Natural killer cell (primary cell): ENCODE data around the gene NDUFA13. TPM values are rescaled to one million over a fixed set of nuclear protein-coding genes. Genes with fewer than 3 reads are reported as not detected.
A peak's percentile ranks its signal among the peaks of the same experiment; 100 is the strongest.
"Not testable (repeated sequence)": the region's sequence is repeated elsewhere in the genome, so short reads cannot be mapped to it uniquely, and the experiment has no call there.

ENCODE experiments used
- ATAC-seq, 3 donors: fragments of 150-1000 bp in 2 of 3; fragments of 200-7000 bp in 1 of 3; cut with Tn5 transposase; 1 replicate in 1 of 3; 2 replicates in 2 of 3; pipeline ENCODE4 v1.10.0; 2021; ENCODE audit warnings: mild to moderate bottlenecking in 2 of 3, moderate library complexity in 2 of 3
- DNase-seq, 2 donors: peaks; one replicate each; pipeline versions ENCODE4 v3.0.0 to v3.0.0-alpha.2; 2013 to 2021; ENCODE audit warnings: mixed read lengths in 1 of 2
- H3K27ac ChIP-seq: one replicate; pipeline ENCODE4 v1.5.1; 2013; ENCODE audit warnings: mild to moderate bottlenecking, low read length
- H3K27me3 ChIP-seq: one replicate; pipeline ENCODE4 v1.6.1; 2013; ENCODE audit warnings: low read length; ENCODE audit not compliant: control insufficient read depth, insufficient read depth
- H3K36me3 ChIP-seq: one replicate; pipeline ENCODE4 v1.6.1; 2013; ENCODE audit warnings: low read length; ENCODE audit not compliant: control insufficient read depth, insufficient read depth
- H3K4me1 ChIP-seq: one replicate; pipeline ENCODE4 v1.6.1; 2013; ENCODE audit warnings: low read length; ENCODE audit not compliant: control insufficient read depth, insufficient read depth
- H3K4me3 ChIP-seq: one replicate; pipeline ENCODE4 v1.5.1; 2013; ENCODE audit warnings: low read length
- H3K9me3 ChIP-seq: one replicate; pipeline ENCODE4 v1.6.1; 2013; ENCODE audit warnings: low read length; ENCODE audit not compliant: control insufficient read depth, insufficient read depth
- H3K27ac Mint-ChIP-seq, 2 donors: one replicate each; pipeline ENCODE4 v1.8.0; 2022; ENCODE audit warnings: mild to moderate bottlenecking in 2 of 2, mixed read lengths in 2 of 2, moderate library complexity in 1 of 2
- H3K27me3 Mint-ChIP-seq, 2 donors: one replicate each; pipeline ENCODE4 v1.8.0; 2022; ENCODE audit warnings: low read depth in 2 of 2, mixed read lengths in 2 of 2
- H3K36me3 Mint-ChIP-seq: one replicate; pipeline ENCODE4 v1.8.0; 2022; ENCODE audit warnings: mixed read lengths
- H3K4me1 Mint-ChIP-seq, 2 donors: one replicate each; pipeline ENCODE4 v1.8.0; 2022; ENCODE audit warnings: mixed read lengths in 2 of 2
- H3K4me3 Mint-ChIP-seq: one replicate; pipeline ENCODE4 v1.8.0; 2022; ENCODE audit warnings: mild to moderate bottlenecking, moderate library complexity, mixed read lengths
- H3K9me3 Mint-ChIP-seq, 2 donors: one replicate each; pipeline ENCODE4 v1.8.0; 2022; ENCODE audit warnings: mixed read lengths in 2 of 2
- WGBS: methylation state at CpG from one replicate; pipeline ENCODE4 v1.1.7; 2013; ENCODE audit warnings: missing lambda C conversion rate; ENCODE audit not compliant: insufficient coverage; 5-methylcytosine and 5-hydroxymethylcytosine counted together
- intact Hi-C: fragments of 100-400 bp; cut with micrococcal nuclease; formaldehyde crosslinking; loops from one replicate; pipeline ENCODE4 v1.14.2; 2022
- total RNA-seq, 4 donors: library from RNA; stranded (reverse); fragments of 120-200 nt in 1 of 4; gene quantifications; one replicate each; pipeline versions ENCODE4 v1.2.3 to v1.2.4, GENCODE V29; 2013 to 2022
- TF ChIP-seq, protein P1 (sequence below): fragments of 200-600 bp; IDR thresholded peaks from one replicate; pipeline ENCODE4 v1.8.0; 2022; ENCODE audit warnings: antibody characterized with exemption

Gene NDUFA13
- total RNA-seq, 3 donors from 2014 or later (not counting 1 experiment from before 2014, with no cell fraction given), result 165 to 191 (median 188) TPM

GRCh38 chr19:19471682-19472081, 44.3 kb upstream of the NDUFA13 start:
- peaks cover 15% of the 10 kb centered on the region for H3K9me3 ChIP-seq
- no peak overlapping the region for H3K4me3 ChIP-seq
- DNase-seq (no peak), ATAC-seq (no peak)
- H3K27me3 ChIP-seq, result no peaks in the 10 kb centered on the region
- 77% methylated on average over 6 of the region's 6 CpGs for WGBS
- peaks cover 57% of the 10 kb centered on the region for H3K4me1 ChIP-seq
- Mint-ChIP-seq H3K36me3 (peaks cover 18% of the 10 kb centered on the region), H3K27me3 (no peaks in the 10 kb centered on the region), H3K4me1 (peaks cover 63 to 73% of the 10 kb centered on the region in 2 donors), H3K4me3 (peak overlapping the region; percentile 42), H3K27ac (peak overlapping the region; percentile 82 to 84), H3K9me3 (peaks cover 5 to 8% of the 10 kb centered on the region in 2 donors)
- TF ChIP-seq, protein P1, sequence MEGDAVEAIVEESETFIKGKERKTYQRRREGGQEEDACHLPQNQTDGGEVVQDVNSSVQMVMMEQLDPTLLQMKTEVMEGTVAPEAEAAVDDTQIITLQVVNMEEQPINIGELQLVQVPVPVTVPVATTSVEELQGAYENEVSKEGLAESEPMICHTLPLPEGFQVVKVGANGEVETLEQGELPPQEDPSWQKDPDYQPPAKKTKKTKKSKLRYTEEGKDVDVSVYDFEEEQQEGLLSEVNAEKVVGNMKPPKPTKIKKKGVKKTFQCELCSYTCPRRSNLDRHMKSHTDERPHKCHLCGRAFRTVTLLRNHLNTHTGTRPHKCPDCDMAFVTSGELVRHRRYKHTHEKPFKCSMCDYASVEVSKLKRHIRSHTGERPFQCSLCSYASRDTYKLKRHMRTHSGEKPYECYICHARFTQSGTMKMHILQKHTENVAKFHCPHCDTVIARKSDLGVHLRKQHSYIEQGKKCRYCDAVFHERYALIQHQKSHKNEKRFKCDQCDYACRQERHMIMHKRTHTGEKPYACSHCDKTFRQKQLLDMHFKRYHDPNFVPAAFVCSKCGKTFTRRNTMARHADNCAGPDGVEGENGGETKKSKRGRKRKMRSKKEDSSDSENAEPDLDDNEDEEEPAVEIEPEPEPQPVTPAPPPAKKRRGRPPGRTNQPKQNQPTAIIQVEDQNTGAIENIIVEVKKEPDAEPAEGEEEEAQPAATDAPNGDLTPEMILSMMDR, result no peak
- H3K36me3 ChIP-seq, result peaks cover 33% of the 10 kb centered on the region
- intact Hi-C loops, result no loop called here
- no peak overlapping the region for H3K27ac ChIP-seq

DNA sequence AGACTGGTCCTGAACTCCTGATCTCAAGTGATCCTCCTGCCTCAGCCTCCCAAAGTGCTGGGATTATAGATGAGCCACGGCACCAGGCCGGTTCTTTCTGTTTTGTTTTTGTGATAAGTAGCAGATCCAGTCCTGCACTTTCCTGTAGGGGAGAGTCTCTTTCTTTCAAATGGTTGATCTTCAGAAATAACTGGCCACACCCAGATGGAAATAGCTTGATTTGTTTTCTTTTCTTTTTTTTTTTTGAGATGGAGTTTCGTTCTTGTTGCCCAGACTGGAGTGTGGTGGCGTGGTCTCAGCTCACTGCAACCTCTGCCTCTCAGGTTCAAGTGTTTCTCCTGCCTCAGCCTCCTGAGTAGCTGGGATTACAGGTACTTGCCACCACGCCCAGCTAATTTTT, 43.9 kb upstream of the NDUFA13 start:
- DNase-seq, ATAC-seq, H3K27ac ChIP-seq, H3K27me3 Mint-ChIP-seq, H3K9me3 Mint-ChIP-seq, H3K4me3 ChIP-seq, intact Hi-C loops, H3K27me3 ChIP-seq: not testable (repeated sequence)
- peaks cover 63 to 73% of the 10 kb centered on the region in 2 donors for H3K4me1 Mint-ChIP-seq
- H3K4me1 ChIP-seq, result peaks cover 58% of the 10 kb centered on the region
- peak overlapping the region; percentile 42 for H3K4me3 Mint-ChIP-seq
- 78% methylated on average over 5 of the region's 5 CpGs for WGBS
- H3K36me3 ChIP-seq, result peaks cover 30% of the 10 kb centered on the region
- H3K36me3 Mint-ChIP-seq, result peaks cover 18% of the 10 kb centered on the region
- peaks cover 12% of the 10 kb centered on the region for H3K9me3 ChIP-seq
- H3K27ac Mint-ChIP-seq, result peak overlapping the region; percentile 82 to 84

DNA sequence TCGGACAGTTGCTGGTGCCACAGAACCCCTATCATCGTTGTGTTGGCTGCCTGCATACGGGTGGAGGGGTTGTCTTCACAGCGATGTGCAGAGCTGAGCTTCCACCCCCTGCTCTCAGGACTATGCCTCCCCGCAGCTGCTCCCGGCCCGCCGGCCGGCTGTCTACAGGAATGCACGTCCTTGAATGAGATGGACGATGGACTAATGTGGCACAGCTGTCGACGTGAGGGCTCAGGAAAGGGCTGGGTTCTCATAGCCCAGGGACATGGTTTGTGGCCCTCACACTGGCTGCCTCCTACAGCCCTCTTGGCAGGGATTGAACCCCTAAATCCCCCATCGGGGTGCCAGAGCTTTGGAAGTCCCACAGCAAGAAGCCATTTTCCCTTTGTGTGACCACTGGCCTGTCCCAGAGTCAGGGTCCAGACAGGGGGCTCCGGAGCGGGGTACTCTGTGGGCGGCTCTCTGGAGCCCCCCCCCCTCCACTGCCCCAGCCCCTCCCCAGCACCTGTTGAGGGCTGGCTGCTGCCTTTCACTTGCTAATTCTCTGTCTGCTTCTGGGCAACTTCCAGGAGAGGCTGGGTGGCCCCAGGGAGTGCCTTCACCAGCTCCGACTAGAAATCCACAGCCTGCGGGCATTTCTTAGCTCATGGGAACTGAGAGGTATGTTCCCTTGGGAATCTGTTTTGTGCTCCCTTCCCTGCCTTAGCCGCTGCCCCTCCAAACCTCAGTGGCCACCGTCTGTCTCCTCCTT, 40.8 kb upstream of the NDUFA13 start:
- intact Hi-C loops, result loop anchor here (2.0 kb wide), 1 partner anchor 16 kb away; no protein-coding TSS in a partner anchor
- peak overlapping the region; percentile 79 for H3K4me3 Mint-ChIP-seq
- Histone ChIP-seq H3K27ac (peak overlapping the region; percentile 60), H3K36me3 (peaks cover 18% of the 10 kb centered on the region), H3K4me1 (peaks cover 68% of the 10 kb centered on the region), H3K4me3 (no peak overlapping the region), H3K9me3 (no peaks in the 10 kb centered on the region), H3K27me3 (no peaks in the 10 kb centered on the region)
- H3K9me3 Mint-ChIP-seq, result no peaks in the 10 kb centered on the region
- no peaks in the 10 kb centered on the region for H3K36me3 Mint-ChIP-seq
- WGBS, result 90% methylated on average over 21 of the region's 21 CpGs
- ATAC-seq (no peak), DNase-seq (no peak)
- peaks cover 63 to 67% of the 10 kb centered on the region in 2 donors for H3K4me1 Mint-ChIP-seq
- TF ChIP-seq, protein P1, result no peak
- H3K27ac Mint-ChIP-seq, result peak overlapping the region; percentile 82 to 84
- no peaks in the 10 kb centered on the region for H3K27me3 Mint-ChIP-seq
